Posterior vena cava (tissue), 2 donors: ENCODE data around the gene STK39. TPM values are rescaled to one million over a fixed set of nuclear protein-coding genes. Genes with fewer than 3 reads are reported as not detected.
"Not testable (repeated sequence)": the region's sequence is repeated elsewhere in the genome, so short reads cannot be mapped to it uniquely, and the experiment has no call there.

Experiments used
- DNase-seq: peaks from one replicate; pipeline ENCODE4 v3.0.0-alpha.2; 2020; ENCODE audit warnings: low spot score
- intact Hi-C, 2 donors: fragments of 100-400 bp; cut with DNase I; formaldehyde crosslinking; loops; one replicate each; pipeline versions ENCODE4 v1.14.1 to v1.14.2; 2022 to 2023
- total RNA-seq, 2 donors: library from RNA; stranded (reverse); fragmentation: NEBNext Ultra II Directional; extraction: Animal tissue kit (Norgen Biotek cat#: 25700); gene quantifications; one replicate each; pipeline ENCODE4 v1.2.1, GENCODE V29; 2021
- donor health status: DM: yes; HTN: yes; CAD: no.
- donor health status: DM: yes; HTN: yes; CAD: no.

STK39 gene
- total RNA-seq, 2 donors from 2014 or later = 16.3 to 20.2 TPM

DNA sequence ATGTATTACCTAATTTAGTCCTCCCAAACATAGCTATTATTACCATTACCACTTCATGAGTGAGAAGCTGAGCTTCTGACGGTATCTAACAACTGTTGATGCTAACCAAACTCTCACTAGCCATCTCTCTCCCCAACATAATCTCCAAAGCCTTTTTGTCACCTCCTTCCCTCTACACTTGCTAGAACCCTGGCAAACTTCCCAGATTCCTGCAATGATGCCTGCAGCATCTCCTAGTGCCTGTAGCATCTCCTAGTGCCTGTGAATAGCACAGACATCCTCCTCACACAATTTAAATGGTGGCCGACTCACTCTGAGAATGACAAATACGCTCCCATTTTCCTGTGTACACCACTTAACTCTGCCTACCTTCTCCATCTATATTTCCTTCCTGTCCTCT lies 126.7 kb downstream of the STK39 start:
- intact Hi-C loops = loop anchor here in 1 of 2 donors (2.0 kb wide), 1 partner anchor 1586 kb away; no protein-coding TSS in a partner anchor
- DNase-seq = no peak

DNA sequence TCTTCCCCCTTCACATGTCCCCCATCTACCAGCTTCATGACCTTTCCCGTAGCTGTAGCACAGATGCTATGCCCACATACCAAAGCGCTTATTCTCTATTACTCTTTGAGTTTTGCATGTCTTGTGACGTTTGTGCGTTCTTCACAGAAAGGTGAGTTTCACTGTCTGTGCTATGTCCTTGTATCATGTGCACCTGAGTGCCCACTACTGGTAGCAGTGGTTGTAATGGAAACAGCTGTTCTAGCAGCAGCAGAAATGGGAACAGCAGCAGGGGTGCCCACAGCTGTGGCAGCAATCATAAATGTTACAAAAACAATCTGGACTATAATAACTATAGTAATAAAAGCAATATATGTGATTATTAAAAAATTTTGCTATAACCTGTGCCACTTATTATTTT lies 127.1 kb downstream of the STK39 start:
- no peak for DNase-seq
- intact Hi-C loops = loop anchor here in 1 of 2 donors (2.0 kb wide), 1 partner anchor 1586 kb away; no protein-coding TSS in a partner anchor

DNA sequence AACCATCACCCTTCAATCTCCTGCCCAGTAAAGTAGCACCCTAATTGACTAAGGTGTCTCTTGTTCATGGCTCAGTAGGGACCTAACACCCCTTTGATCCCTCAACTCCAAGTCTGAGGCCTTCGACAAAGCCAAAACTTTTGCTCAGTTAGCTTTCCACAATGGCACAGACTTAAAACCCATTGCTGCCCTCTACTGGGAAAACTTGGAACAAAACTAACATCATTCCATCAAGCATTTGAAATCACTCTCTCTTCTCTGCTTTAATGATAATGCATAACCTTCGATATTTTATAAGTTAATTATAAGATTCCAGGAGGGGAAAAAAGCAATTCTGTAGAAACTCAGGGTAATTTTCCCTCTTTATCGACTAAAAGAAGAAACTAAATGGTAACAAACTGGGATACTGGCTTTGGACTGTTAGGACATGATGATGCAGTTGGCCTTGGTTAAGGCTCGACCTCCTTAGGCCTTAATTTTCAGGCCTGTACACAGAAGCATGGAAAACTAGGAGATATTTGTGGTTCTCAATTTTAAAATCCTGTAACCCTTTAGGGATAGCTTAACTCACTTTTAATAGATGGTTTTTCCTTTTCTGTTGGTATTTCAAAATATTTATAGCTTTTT lies 127.8 kb downstream of the STK39 start:
- intact Hi-C loops = loop anchor here (2.0 to 10.0 kb wide), 2 partner anchors 155 to 1585 kb away; no protein-coding TSS in a partner anchor
- no peak for DNase-seq

DNA sequence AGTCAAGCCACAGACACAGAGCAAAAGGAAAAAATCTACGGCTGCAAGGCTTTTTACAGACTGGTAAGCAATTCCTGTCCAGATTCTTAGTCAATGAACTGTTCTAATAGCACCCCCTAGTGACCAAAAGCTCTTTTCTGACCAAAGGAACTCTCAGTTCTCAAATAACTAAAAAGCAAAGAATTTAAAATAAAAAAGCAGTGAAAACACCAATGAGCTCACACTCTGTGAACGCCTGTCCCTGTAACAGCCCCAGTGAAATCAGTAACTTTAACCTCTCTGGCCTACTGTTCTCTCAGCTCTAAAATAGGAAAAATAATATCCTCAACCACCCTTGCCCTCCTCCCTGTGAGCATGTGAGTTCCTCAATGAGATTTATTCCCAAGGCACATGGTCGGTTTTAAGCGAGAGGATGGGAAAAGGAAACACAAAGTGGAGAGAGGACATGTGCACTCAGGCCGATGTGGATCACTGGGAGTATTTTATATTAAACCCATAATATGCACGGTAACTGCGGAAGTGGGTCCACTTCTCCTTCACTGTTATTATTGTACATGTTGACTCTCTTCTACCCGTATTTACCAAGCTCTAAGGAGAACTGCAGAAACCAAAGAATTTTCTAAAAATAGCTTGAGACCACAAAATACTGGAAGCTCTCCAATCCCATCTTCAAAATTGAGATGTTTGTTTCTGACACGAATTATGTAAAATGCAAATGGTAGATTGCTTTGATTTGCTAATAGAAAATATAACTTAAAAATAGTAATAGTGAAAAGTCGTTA lies 128.5 kb downstream of the STK39 start:
- intact Hi-C loops = loop anchor here in 1 of 2 donors (10.0 kb wide), 1 partner anchor 154 kb away; no protein-coding TSS in a partner anchor
- DNase-seq = no peak

DNA sequence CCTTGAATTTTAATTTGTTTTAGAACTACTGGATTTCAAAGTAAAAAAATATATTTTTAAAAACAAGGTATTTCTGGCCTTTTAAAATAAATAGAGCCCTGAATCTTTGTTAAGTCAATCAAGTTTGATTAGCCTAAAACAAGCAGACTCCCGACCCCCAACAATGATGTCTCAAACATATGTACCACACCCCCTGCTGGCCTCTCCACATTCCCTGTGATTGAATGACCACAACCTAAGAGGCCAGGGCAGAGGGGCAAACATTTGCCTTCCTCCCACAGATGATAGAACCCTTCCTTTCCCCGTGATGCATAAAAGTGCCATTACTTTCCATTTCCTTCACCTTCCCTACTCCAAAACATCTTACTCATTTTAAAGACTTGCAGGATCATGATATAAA lies 130.9 kb downstream of the STK39 start:
- intact Hi-C loops = loop anchor here in 1 of 2 donors (10.0 kb wide), 1 partner anchor 152 kb away; no protein-coding TSS in a partner anchor
- DNase-seq = no peak

DNA sequence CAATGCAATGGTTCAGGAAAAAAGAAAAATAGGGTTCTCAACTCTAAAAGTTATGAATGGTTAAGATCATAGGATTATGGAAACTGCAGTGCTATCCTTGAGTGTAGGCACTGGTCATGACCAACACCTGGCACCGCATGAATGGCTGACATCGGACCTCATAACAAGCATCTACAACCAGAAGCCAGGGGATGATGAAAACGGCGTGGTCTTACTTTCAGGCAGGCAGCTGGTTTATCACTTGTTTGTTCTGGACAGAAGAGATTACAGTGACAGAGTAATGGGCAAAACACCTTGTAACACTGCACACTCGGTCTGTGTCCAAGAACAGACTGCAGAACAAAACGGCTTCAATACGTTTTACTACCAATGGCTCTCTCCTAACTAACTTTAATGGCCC lies 132.8 kb downstream of the STK39 start:
- intact Hi-C loops = loop anchor here in 1 of 2 donors (10.0 kb wide), 1 partner anchor 150 kb away; no protein-coding TSS in a partner anchor
- DNase-seq = no peak

DNA sequence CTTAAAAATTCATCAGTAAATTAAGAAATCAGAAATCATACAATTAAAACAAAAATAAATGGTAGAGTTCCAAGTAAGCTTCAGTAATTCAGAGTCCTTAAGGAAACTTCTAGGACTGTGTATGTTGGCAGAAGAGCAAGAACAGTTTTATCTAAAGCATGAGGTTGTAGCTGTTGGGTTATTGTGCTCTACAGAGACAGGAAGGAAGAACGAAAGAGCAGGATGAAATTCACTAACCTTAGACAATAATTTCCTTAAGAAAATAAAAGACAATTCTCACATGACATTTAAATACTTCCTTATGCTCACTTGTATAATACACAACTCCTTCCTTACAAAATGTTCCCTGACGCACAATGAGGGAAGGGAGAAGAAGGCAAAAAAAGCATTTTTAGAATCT lies 133.4 kb downstream of the STK39 start:
- no peak for DNase-seq
- intact Hi-C loops = loop anchor here in 1 of 2 donors (10.0 kb wide), 1 partner anchor 149 kb away; no protein-coding TSS in a partner anchor

DNA sequence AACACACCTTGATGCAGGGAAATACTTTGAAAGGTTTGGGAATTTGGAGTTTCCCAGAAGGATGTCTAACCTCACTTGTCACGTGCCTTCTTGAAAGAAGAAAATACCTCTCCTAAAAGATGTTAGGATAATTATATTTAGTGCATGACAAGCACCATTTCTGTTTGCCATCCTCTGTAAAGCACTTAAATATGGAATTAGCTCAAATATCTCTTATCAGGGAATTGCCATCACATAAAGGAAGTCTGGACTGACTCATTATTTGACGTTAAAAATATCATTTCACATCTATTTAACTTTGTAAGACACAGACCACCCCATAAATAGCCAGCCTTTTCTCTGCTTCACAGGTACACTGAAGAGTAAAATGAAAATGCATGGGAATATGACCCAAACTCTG lies 140.1 kb downstream of the STK39 start:
- no peak for DNase-seq
- intact Hi-C loops = no loop called here

DNA sequence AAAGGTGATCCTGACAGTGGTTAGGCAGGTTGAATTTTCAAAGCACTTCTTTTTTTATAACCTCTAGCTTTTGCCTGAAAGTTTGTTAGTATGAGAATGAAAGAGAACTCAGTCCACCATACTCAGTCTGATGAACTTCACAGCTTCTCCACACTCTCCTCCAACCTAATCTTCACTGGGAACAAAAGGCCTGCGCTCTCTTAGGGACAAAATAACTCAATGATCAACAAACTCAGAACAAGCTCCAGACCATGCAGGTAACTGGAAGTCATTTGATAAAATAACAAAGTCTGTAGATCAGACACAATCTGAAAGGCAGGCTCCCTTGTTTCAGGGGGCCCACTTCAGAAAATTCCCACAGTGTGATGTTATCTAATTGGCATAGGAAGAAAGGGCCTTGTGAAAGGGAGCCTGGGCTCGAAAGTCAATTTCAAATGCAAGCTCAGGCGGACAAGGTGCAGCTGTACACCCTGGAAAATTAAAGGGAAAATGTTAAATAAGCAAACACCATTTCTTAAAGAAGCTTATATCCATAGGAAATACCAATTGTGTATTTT lies 142.2 kb downstream of the STK39 start:
- intact Hi-C loops = no loop called here
- DNase-seq = no peak

DNA sequence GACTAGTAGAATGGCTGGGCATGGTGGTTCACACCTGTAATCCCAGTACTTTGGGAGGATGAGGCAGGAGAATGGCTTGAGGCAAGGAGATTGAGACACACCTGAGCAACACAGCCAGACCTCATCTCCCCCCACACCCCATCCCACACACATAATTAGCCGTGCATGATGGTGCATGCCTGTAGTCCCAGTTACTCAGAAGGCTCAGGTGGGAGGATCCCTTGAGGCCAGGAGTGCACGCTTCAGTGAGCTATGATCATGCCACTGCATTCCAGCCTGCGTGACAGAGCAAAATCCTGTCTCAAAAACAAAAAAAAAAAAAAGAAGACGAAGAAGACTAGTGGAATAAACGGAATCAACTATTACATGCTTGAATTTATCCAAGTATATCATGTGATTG lies 150.0 kb downstream of the STK39 start:
- intact Hi-C loops = no loop called here
- no peak for DNase-seq

DNA sequence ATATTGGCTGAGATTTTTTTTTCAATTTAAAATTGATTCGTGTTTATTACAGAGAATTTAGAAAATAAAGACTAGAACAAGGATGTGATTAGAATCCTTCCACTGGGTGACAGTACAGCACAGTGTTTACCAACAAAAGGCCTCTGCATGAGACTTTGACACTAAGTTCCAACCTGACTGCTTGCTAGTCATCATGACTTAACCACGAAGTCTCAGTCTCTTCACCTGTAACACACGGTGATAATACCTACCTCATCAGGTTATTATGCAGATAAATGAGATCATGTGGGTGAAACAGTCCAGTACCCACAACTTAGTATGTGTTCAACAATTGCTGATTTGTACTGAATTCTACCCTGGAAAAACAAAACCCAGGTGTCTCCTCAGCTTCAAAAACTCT lies 151.2 kb downstream of the STK39 start:
- DNase-seq = no peak
- intact Hi-C loops = no loop called here

DNA sequence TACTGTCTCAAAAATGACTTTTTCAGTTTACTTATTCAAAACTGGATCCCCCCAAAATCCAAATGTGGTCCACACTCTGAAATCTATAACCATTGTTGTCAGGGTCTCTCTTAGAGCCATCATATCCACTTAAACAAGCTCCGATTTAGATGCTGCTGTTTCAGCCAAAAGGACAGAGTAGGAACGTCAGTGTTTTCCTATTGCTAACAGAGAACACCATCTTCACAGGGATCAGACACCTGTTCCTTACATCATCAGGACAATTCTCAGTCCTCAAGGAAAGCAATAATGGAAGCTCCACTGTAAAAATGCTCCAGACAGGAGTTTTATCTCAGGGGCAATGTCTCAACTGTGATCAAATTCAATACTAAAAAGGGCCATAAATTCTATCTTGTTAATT lies 155.4 kb downstream of the STK39 start:
- intact Hi-C loops = no loop called here

DNA sequence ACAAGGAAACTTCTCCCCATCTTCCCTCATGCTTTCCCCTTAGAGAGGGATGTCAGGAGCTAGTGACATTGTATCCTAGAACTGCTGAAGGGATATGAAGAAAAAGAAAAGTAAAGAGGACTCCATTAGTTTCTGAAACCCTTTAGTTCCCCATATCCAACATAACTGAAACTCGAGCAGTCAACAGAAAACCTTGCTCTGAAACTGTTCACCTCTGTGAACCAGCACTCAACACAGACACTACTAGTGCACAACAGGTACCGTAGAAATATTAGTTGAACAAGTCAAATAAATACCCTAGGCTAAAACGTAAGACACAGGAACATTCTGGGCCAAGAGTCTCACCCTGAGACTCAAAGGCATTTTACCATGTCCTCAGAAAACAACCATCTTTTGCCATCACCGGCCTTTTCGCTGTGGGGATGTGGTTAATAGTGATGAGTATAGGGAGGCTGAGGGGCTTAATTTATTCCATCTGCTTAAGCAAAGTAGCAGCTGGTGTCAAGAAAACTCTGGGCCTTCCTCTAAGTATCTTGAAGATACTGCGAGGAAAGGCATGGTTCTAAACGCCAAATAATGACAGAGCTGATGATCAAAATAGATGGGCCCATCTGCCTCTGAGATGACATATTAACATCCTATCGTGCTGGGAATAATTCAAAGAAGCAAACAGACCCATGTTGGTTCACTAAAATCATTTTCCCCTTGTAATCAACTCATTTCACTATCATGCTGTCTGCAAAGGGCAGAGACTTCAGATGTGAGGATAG lies 156.8 kb downstream of the STK39 start:
- intact Hi-C loops = no loop called here
- DNase-seq = no peak

More for the DNA sequence above, 155.4 kb downstream of the STK39 start:
- DNase-seq = no peak

DNA sequence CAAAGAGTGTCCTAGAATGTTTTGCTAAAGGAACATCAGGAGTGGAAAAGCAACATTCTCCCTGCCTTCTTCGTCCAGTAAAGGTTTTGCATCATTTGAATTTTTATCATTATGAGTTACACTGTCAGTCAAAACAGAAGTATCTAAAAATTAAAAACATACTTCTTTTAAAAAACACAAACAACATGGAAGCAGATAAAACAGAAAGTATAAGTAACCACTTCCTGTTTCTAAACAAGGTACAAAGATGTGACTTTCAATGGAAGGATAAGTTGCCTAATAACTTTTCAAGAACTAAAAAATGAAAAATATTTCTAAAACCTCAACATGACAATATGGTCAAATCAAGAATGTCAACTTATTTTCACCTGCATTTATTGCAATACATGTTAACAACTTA lies 158.2 kb downstream of the STK39 start:
- no peak for DNase-seq
- intact Hi-C loops = no loop called here

DNA sequence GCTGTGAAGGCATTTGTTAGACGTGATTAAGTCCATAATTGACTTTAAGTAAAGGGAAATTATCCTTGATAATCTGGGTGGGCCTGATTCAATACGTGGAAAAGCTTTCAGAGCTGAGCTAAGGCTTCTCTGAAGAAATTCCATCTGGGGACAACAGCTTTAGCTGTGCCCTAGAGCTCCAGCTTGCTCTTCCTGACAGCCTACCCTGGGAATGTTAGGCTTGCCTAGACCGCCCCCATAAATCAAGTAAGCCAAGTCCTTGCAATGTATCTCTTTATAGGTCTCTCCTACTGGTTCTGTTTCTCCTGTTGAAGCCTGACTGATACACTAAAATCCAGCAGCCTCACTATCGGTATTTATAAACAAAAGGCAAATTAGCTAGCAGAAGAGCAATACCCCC lies 160.0 kb downstream of the STK39 start:
- intact Hi-C loops = no loop called here
- no peak for DNase-seq

DNA sequence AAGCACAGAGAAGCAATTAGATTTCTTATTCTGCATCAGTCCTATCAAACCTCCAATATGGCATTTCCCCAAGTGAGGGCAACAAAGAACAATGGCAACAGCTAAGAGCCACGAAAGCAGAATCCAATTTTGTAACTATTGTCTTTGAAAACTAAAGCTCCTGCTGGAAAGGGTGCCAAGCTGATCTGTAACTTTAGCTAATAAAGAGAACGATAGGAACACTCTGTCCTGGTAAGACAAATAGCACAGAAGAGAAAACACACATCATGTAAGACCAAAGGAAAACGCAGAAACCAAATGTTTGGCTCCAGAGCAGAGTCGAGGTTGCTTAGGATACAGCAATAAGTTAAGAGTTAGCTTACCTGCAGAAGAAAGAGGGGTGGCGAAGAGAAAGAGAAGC lies 160.5 kb downstream of the STK39 start:
- intact Hi-C loops = no loop called here
- DNase-seq = no peak

DNA sequence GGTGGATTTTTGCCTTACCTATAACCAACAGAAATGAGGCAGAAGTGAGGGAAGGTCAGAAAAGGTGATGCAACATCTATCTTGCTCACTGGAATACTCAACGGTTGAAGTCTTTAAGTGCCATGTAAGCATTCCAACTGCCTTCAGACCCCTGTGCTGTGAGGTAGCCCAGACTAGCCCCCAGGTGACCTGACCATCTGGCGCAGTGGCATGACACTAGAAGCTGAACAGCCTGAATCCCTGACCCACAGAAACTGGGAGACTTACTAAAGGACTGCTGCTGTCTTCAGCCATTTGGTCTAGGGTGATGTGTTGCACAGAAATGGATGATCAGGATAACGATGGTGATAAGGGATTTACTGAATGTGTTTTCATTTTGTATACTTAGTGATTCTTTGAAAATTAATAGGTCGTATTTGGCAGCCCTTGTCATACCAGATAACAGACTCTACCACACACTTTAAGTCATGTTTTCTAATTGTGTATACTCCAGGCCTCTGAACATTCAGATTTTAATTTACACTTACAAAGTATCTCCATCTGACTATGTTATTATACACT lies 161.5 kb downstream of the STK39 start:
- intact Hi-C loops = no loop called here
- DNase-seq = no peak

DNA sequence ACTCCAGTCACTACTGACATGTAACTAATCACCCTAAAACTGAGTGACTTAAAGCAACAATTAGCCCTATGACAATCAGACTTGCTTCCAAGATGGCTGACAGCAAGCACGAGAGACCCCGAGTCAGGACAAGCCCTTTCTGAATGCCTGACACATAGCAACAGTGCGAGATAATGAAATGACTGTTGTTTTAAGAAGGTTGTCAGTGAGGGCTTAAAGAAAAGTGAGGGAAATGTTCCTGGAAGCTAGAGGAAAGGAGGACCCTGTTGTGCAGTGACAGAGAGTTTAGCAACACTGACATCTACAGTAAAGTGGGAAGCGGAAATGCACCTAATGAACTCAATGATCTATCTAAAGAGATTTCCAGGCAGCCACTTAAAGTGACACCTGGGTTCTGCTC lies 163.1 kb downstream of the STK39 start:
- no peak for DNase-seq

DNA sequence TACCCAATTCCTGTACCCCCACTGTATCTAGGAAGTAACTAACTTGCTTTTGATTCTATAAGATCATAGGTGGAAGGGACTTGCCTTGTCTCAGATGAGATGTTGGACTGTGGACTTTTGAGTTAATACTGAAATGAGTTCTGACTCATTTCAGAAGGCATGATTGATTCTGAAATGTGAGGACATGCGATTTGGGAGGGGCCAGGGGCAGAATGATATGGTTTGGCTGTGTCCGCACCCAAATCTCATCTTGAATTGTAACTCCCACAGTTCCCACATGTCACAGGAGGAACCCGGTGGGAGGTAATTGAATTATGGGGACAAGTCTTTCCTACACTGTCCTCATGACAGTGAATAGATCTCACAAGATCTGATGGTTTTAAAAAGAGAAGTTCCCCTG lies 165.9 kb downstream of the STK39 start:
- DNase-seq, intact Hi-C loops: not testable (repeated sequence)

More for the DNA sequence above, 163.1 kb downstream of the STK39 start:
- intact Hi-C loops = no loop called here
